K562 (cell line): Measurements from ENCODE around the gene UGT2A3. TPM values are rescaled to one million over a fixed set of nuclear protein-coding genes. Genes with fewer than 3 reads are reported as not detected.

Experiments used
- ATAC-seq: fragments of 200-7000 bp; cut with Tn5 transposase; 3 replicates; pipeline ENCODE4 v1.9.1; 2020; ENCODE audit warnings: moderate library complexity
- BruUV-seq: library from RNA; stranded (reverse); fragments of 400-500 nt; replicated peaks from 2 replicates; lab custom pipeline; 2021; lab: Mats Ljungman, UMichigan
- CTCF ChIA-PET: fragments of 300-600 bp; formaldehyde crosslinking; extraction: SDS; loops from one replicate; lab custom pipeline; 2021; ENCODE audit warnings: low intra/inter-chr PET ratio; lab: Yijun Ruan, JAX
- POLR2A ChIA-PET: fragments of 300-600, 350-650 bp; sonication (Branson Sonifier 250); formaldehyde crosslinking; extraction: SDS; loops from one replicate; lab custom pipeline; 2021; ENCODE audit warnings: antibody characterized with exemption, inconsistent platforms; lab: Yijun Ruan, JAX
- DNase-seq, 4 experiments: peaks; one replicate each; pipeline versions ENCODE4 v3.0.0 to v3.0.0-alpha.2; 2011 to 2018; ENCODE audit warnings: low spot score in 3 of 4, mixed read lengths in 3 of 4; ENCODE audit errors: extremely low read depth in 1 of 4
- FAIRE-seq: peaks from 2 replicates; lab custom pipeline; 2011; peaks lifted over from hg19 to GRCh38; lab: Jason Lieb, UNC
- H2AFZ ChIP-seq: 2 replicates; pipeline ENCODE4 v1.6.0; 2011; ENCODE audit warnings: low read depth, low read length, control low read depth, inconsistent platforms
- H3K27ac ChIP-seq: fragments of 200-600 bp; 3 replicates; pipeline ENCODE4 v1.8.0; 2011; ENCODE audit warnings: low read depth, mild to moderate bottlenecking, control low read depth, inconsistent platforms, low read length, moderate library complexity, mixed read lengths; ENCODE audit errors: extremely low read depth
- H3K27me3 ChIP-seq, 2 experiments: fragments of 300-600 bp in 1 of 2; 2 replicates in 1 of 2; 3 replicates in 1 of 2; pipeline versions ENCODE4 v1.6.0 to v1.8.0; 2011; ENCODE audit warnings: inconsistent platforms in 2 of 2, low read length in 2 of 2, mild to moderate bottlenecking in 1 of 2, mixed read lengths in 1 of 2, moderate library complexity in 1 of 2; ENCODE audit not compliant: control insufficient read depth in 2 of 2, insufficient read depth in 2 of 2
- H3K36me3 ChIP-seq: fragments of 300-600 bp; 3 replicates; pipeline ENCODE4 v1.8.0; 2011; ENCODE audit warnings: mild to moderate bottlenecking, low read length, inconsistent platforms; ENCODE audit not compliant: control insufficient read depth, insufficient read depth
- H3K4me1 ChIP-seq, 2 experiments: fragments of 200-600 bp in 1 of 2; replicated peaks in 1 of 2; 2 replicates in 1 of 2; 3 replicates in 1 of 2; pipeline versions ENCODE4 v1.5.1 to v1.8.0; 2011; ENCODE audit warnings: inconsistent platforms in 2 of 2, low read length in 2 of 2, mild to moderate bottlenecking in 1 of 2, mixed read lengths in 1 of 2, moderate library complexity in 1 of 2; ENCODE audit not compliant: control insufficient read depth in 2 of 2, insufficient read depth in 2 of 2
- H3K4me2 ChIP-seq: 2 replicates; pipeline ENCODE4 v1.6.1; 2011; ENCODE audit warnings: low read length, control low read depth, inconsistent platforms, mixed read lengths; ENCODE audit not compliant: insufficient read depth
- H3K4me3 ChIP-seq: fragments of 200-600 bp; sonication (generic), shearing (Covaris generic); 2 replicates; pipeline ENCODE4 v1.5.1; 2016; ENCODE audit warnings: control low read depth, inconsistent platforms
- H3K79me2 ChIP-seq: fragments of 200-600 bp; 3 replicates; pipeline ENCODE4 v1.8.0; 2011; ENCODE audit warnings: low read length, inconsistent platforms; ENCODE audit not compliant: control insufficient read depth, insufficient read depth
- H3K9ac ChIP-seq, 2 experiments: 2 replicates each; pipeline versions ENCODE4 v1.6.0 to v1.6.1; 2011; ENCODE audit warnings: low read depth in 2 of 2, low read length in 2 of 2, control low read depth in 1 of 2, inconsistent platforms in 1 of 2, mild to moderate bottlenecking in 1 of 2, mixed read lengths in 1 of 2; ENCODE audit not compliant: insufficient read depth in 1 of 2
- H3K9me1 ChIP-seq: one replicate; pipeline ENCODE4 v1.6.0; 2011; ENCODE audit warnings: inconsistent platforms, mild to moderate bottlenecking, low read length, moderate library complexity; ENCODE audit not compliant: control insufficient read depth, insufficient read depth
- H3K9me3 ChIP-seq: replicated peaks from 2 replicates; pipeline ENCODE4 v1.5.1; 2011; ENCODE audit warnings: low read depth, low read length, inconsistent platforms; ENCODE audit not compliant: control insufficient read depth, insufficient read depth
- H4K20me1 ChIP-seq: replicated peaks from 2 replicates; pipeline ENCODE4 v1.6.1; 2011; ENCODE audit warnings: low read length, inconsistent platforms, mixed read lengths; ENCODE audit not compliant: control insufficient read depth, insufficient read depth
- CBX5 ChIP-seq: IDR thresholded peaks from 2 replicates; pipeline ENCODE4 v1.6.1; 2014; ENCODE audit warnings: low read depth, borderline replicate concordance
- CHCHD3 ChIP-seq: fragments of 250-450 bp; sonication (Bioruptor Pico); IDR thresholded peaks from 2 replicates; pipeline ENCODE4 v2.1.2; 2022; ENCODE audit warnings: mild to moderate bottlenecking
- JUNB ChIP-seq: fragments of 450-650 bp; formaldehyde crosslinking; conservative IDR thresholded peaks from 2 replicates; pipeline ENCODE4 v1.4.0; 2020; ENCODE audit warnings: mild to moderate bottlenecking
- KDM1A ChIP-seq, 2 experiments: fragments of 450-650 bp; IDR thresholded peaks; 2 replicates each; pipeline ENCODE4 v1.6.1; 2016; ENCODE audit warnings: mild to moderate bottlenecking in 2 of 2
- MTA3 ChIP-seq: fragments of 450-650 bp; formaldehyde crosslinking; IDR thresholded peaks from 2 replicates; pipeline ENCODE4 v1.6.1; 2017; ENCODE audit warnings: mild to moderate bottlenecking, borderline replicate concordance
- NEUROD1 ChIP-seq: fragments of 150-350 bp; IDR thresholded peaks from 2 replicates; pipeline ENCODE4 v1.6.1; 2014; ENCODE audit warnings: borderline replicate concordance, low read length, low read depth; ENCODE audit not compliant: partially characterized antibody
- PHTF2 ChIP-seq: fragments of 250-450 bp; sonication (Bioruptor Pico); IDR thresholded peaks from 2 replicates; pipeline ENCODE4 v1.5.0; 2021; ENCODE audit warnings: mild to moderate bottlenecking
- POLR3A ChIP-seq: IDR thresholded peaks from 2 replicates; pipeline ENCODE4 v1.6.1; 2011; ENCODE audit warnings: borderline replicate concordance, mild to moderate bottlenecking, moderate library complexity; ENCODE audit not compliant: insufficient read length, insufficient read depth; ENCODE audit errors: extremely low read depth
- PRMT5 ChIP-seq: sonication (generic); formaldehyde crosslinking; IDR thresholded peaks from 2 replicates; pipeline ENCODE4 v1.5.0; 2020; ENCODE audit warnings: missing genetic modification reagents
- SAFB2 ChIP-seq: fragments of 200-400 bp; formaldehyde crosslinking; IDR thresholded peaks from 2 replicates; pipeline ENCODE4 v1.6.1; 2018; ENCODE audit warnings: borderline replicate concordance, low read length, low read depth, moderate library complexity; ENCODE audit not compliant: severe bottlenecking
- ZNF165 ChIP-seq: fragments of 250-450 bp; sonication (Bioruptor Pico); IDR thresholded peaks from 2 replicates; pipeline ENCODE4 v1.4.0; 2020; ENCODE audit warnings: borderline replicate concordance
- ZNF212 ChIP-seq: fragments of 450-650 bp; formaldehyde crosslinking; IDR thresholded peaks from 2 replicates; pipeline ENCODE4 v1.4.0; 2020; ENCODE audit warnings: mild to moderate bottlenecking
- WGBS: fragments of 100-300 bp; shearing (Covaris generic); methylation state at CpG from one replicate; pipeline ENCODE4 v1.1.6; 2016; ENCODE audit warnings: low coverage, mixed read lengths; ENCODE audit not compliant: insufficient coverage; ENCODE audit errors: missing lambda C conversion rate; 5-methylcytosine and 5-hydroxymethylcytosine counted together
- in situ Hi-C: fragments of 300-500 bp; cut with MboI; formaldehyde crosslinking; loops from 4 replicates; pipeline ENCODE4 v1.15.0; 2018; ENCODE audit warnings: inconsistent platforms, mixed read lengths
- intact Hi-C: fragments of 100-400 bp; cut with micrococcal nuclease; formaldehyde crosslinking; loops from 2 replicates; pipeline ENCODE4 v1.14.2; 2022
- polyA plus RNA-seq, 8 experiments: library from polyadenylated mRNA; depleted of rRNA in 4 of 8; stranded (reverse) in 5 of 8; unstranded in 3 of 8; fragments of >200 nt; fragmentation: Nextera tagmentation in 2 of 8; fragmentation: Illumina TruSeq in 1 of 8; extraction: Ambion mirVana in 2 of 8; extraction: Trizol in 1 of 8; gene quantifications; 2 replicates each; pipeline versions ENCODE4 v1.2.1 to v1.2.3, GENCODE V29; 2011 to 2014; ENCODE audit warnings: inconsistent platforms in 1 of 8, missing spikeins in 1 of 8
- total RNA-seq, 7 experiments: library from RNA; depleted of rRNA in 6 of 7; stranded (reverse); fragments of >200 nt in 6 of 7; fragmentation: Illumina TruSeq in 2 of 7; extraction: Trizol in 2 of 7; gene quantifications; 2 replicates each; pipeline versions ENCODE4 v1.2.1 to v1.2.3, GENCODE V29; 2011 to 2021; ENCODE audit warnings: low replicate concordance in 1 of 7
- TF ChIP-seq, protein P1 (sequence below): fragments of 450-650 bp; IDR thresholded peaks from 2 replicates; pipeline ENCODE4 v1.6.1; 2016; ENCODE audit warnings: mild to moderate bottlenecking
- TF ChIP-seq, protein P2 (sequence below): fragments of 450-650 bp; IDR thresholded peaks from 2 replicates; pipeline ENCODE4 v1.6.1; 2016; ENCODE audit warnings: borderline replicate concordance
- TF ChIP-seq, protein P3 (sequence below): fragments of 450-650 bp; IDR thresholded peaks from one replicate; pipeline ENCODE4 v1.6.1; 2018; ENCODE audit warnings: mild to moderate bottlenecking, moderate library complexity; ENCODE audit not compliant: partially characterized antibody

UGT2A3 gene
- total and polyA plus RNA-seq, 9 of the 15 experiments (the other 6 are each of a cell fraction or from before 2014, with no cell fraction given) = not detected

DNA sequence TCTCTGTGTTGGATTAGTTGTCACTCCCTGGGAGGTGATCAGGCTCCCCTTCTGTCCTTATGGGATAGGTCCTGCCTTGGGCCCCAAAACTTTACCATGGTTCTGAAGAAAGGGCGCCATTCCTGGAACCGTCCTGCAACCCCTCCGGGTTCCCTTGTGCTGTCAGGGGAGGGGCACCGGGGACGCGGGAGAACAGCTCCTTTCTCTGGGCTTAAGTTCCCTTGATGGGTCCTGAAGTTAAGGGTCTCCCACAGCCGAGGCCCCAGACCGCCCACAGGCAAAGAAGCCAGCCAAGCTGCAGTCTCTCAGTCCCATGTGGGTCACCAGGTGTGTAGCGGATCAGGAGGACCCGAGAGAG is 44.8 kb downstream of the UGT2A3 start (continued):
- TF ChIP-seq SAFB2 = no peak

DNA sequence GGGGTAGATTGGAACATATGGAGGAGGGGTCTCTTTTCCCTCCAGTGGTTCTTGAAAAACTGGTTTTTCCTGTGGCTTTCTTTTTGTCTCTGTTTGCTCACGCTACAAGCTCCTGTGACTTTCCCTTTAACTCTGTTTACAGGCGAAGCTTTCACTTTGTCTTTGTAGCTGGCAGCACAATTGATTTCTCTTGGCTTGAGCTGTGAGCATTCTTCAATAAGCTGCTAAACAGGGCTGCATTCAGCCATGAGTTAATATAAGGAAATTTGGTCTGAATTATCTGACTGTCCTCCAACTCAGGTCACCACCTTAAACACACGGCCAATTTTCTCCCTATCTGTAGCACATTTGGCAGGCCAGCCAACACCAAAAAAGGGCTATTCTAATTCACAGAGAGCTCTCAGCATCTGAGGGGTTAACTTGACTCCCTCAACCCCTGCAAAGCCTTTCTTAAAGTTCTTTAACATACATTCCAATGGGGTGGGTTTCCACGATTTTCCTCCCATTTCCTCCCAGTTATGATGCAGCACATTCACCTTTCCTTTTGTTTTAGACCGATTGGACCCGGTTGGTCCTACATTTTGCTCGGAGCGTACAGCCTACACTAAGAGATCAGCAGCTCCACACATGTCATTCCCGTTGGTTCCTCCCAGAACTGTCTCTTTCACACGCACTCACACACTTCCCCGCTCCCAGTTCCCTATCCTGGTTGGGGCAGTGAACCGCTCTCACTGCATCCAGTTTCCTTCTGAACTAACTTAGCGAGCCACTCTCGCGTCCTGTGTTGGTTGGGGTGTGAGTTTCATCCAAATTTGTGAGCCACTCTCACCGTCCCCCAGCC is 45.4 kb downstream of the UGT2A3 start:
- ATAC-seq (no peak), FAIRE-seq (no peak), DNase-seq (no peak)
- Histone ChIP-seq H3K79me2 (no peaks in the 10 kb centered on the region), H3K4me2 (no peak overlapping the region), H3K27me3 (no peaks in the 10 kb centered on the region), H4K20me1 (no peaks in the 10 kb centered on the region), H3K4me3 (no peak overlapping the region), H3K9ac (no peak overlapping the region), H3K9me3 (no peaks in the 10 kb centered on the region; the same call in 1 of the 2 replicates), H3K36me3 (no peaks in the 10 kb centered on the region), H3K9me1 (no peaks in the 10 kb centered on the region), H3K4me1 (no peaks in the 10 kb centered on the region; a peak in 1 of 5 replicates), H3K27ac (no peak overlapping the region), H2AFZ (peak overlapping the region; percentile 32; the same call in 1 of the 2 replicates)
- ChIA-PET CTCF (no interaction called here), POLR2A (no interaction called here)
- in situ Hi-C loops = no loop called here
- 4% methylated on average over 16 of the region's 16 CpGs for WGBS
- no TSS peak for BruUV-seq
- intact Hi-C loops = no loop called here
- no peak for TF ChIP-seq ZNF212 (CRISPR knock-in tag)
- TF ChIP-seq KDM1A (IDR thresholded peaks at IDR 0.05) = no peak
- TF ChIP-seq, protein P1, sequence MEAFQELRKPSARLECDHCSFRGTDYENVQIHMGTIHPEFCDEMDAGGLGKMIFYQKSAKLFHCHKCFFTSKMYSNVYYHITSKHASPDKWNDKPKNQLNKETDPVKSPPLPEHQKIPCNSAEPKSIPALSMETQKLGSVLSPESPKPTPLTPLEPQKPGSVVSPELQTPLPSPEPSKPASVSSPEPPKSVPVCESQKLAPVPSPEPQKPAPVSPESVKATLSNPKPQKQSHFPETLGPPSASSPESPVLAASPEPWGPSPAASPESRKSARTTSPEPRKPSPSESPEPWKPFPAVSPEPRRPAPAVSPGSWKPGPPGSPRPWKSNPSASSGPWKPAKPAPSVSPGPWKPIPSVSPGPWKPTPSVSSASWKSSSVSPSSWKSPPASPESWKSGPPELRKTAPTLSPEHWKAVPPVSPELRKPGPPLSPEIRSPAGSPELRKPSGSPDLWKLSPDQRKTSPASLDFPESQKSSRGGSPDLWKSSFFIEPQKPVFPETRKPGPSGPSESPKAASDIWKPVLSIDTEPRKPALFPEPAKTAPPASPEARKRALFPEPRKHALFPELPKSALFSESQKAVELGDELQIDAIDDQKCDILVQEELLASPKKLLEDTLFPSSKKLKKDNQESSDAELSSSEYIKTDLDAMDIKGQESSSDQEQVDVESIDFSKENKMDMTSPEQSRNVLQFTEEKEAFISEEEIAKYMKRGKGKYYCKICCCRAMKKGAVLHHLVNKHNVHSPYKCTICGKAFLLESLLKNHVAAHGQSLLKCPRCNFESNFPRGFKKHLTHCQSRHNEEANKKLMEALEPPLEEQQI = no peak
- TF ChIP-seq, protein P2, sequence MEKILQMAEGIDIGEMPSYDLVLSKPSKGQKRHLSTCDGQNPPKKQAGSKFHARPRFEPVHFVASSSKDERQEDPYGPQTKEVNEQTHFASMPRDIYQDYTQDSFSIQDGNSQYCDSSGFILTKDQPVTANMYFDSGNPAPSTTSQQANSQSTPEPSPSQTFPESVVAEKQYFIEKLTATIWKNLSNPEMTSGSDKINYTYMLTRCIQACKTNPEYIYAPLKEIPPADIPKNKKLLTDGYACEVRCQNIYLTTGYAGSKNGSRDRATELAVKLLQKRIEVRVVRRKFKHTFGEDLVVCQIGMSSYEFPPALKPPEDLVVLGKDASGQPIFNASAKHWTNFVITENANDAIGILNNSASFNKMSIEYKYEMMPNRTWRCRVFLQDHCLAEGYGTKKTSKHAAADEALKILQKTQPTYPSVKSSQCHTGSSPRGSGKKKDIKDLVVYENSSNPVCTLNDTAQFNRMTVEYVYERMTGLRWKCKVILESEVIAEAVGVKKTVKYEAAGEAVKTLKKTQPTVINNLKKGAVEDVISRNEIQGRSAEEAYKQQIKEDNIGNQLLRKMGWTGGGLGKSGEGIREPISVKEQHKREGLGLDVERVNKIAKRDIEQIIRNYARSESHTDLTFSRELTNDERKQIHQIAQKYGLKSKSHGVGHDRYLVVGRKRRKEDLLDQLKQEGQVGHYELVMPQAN = no peak
- TF ChIP-seq CHCHD3 = no peak
- TF ChIP-seq NEUROD1 = no peak
- TF ChIP-seq, protein P3, sequence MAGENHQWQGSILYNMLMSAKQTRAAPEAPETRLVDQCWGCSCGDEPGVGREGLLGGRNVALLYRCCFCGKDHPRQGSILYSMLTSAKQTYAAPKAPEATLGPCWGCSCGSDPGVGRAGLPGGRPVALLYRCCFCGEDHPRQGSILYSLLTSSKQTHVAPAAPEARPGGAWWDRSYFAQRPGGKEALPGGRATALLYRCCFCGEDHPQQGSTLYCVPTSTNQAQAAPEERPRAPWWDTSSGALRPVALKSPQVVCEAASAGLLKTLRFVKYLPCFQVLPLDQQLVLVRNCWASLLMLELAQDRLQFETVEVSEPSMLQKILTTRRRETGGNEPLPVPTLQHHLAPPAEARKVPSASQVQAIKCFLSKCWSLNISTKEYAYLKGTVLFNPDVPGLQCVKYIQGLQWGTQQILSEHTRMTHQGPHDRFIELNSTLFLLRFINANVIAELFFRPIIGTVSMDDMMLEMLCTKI = no peak
- TF ChIP-seq CBX5 = no peak
- TF ChIP-seq POLR3A = no peak
- no peak for TF ChIP-seq MTA3
- no peak for TF ChIP-seq PHTF2 (CRISPR knock-in tag)
- no peak for TF ChIP-seq ZNF165
- TF ChIP-seq JUNB (CRISPR knock-in tag) = no peak
- no peak for TF ChIP-seq PRMT5 (CRISPR knock-in tag)
